Measurements from ENCODE around the gene EXD3. TPM values are rescaled to one million over a fixed set of nuclear protein-coding genes. Genes with fewer than 3 reads are reported as not detected.

The EXD3 gene
- total RNA-seq, 1 experiment from 2014 or later, result 15.3 TPM

DNA sequence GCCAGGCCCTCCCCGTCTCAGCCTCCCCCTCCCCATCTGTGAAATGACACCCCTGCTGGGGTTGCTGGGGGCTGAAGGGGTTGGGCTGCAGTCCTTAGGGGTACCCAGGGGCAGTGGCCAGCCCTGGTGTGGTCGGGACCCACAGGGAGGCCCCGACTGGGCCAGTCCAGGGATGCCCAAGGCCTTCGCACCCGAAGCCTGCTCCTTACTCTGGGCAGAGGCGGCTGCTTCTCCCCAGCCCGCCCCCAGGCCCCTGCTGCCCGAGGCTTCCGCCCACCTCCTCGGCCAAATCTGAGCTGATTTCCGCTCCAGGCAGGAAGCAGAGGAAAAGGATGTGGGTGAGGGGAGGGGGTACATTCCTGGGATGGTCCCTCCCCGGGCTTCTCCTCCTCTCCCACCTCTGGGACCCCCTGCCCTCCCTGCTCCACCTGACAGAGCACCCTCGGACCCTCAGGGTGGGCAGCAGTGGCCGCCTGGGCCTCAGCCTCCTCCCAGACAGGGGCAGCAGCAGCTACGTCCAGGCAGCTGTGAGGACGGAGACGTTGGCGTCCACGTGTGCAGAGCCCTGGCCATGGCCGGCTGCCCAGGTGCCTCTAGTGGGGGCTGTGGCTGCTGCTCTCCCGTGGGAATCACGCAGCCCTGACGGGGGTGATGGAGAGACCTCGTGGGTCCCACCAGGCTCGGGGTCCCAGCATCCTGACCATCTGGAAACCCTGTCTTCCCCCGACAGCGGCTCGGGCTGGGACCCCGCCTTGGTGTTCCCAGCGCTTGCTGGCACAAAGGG, 116.7 kb downstream of the EXD3 start:
- no peak overlapping the region for H3K4me2 ChIP-seq (ENCODE audit: insufficient read depth, insufficient read length, low read length)
- H3K79me2 ChIP-seq (ENCODE audit: insufficient read depth, low read length), result no peaks in the 10 kb centered on the region
- H3K23ac ChIP-seq (ENCODE audit: insufficient read length, low read depth, low read length), result no peak overlapping the region
- H3K4me1 ChIP-seq (ENCODE audit: insufficient read depth, low read length), result no peaks in the 10 kb centered on the region; the same call in 1 of the 2 replicates
- H2AK5ac ChIP-seq (ENCODE audit: insufficient read length, low read length), result no peak overlapping the region
- Mint-ChIP-seq H3K27me3 (ENCODE audit: low read depth) (peaks cover 11% of the 10 kb centered on the region), H3K36me3 (ENCODE audit: insufficient read depth in 1 of 3, low read depth in 3 of 3) (no peaks in the 10 kb centered on the region), H3K4me1 (peaks cover 9 to 37% of the 10 kb centered on the region in 2 experiments), H3K27ac (no peak overlapping the region; a peak in 1 of 7 replicates), H3K4me3 (no peak overlapping the region), H3K9me3 (no peaks in the 10 kb centered on the region; a peak in 1 of 5 replicates)
- H3K79me1 ChIP-seq (ENCODE audit: insufficient read depth, low read depth, low read length, poor library complexity, severe bottlenecking), result no peaks in the 10 kb centered on the region
- no peak overlapping the region for H4K5ac ChIP-seq (ENCODE audit: insufficient read length, low read depth, low read length)
- no peaks in the 10 kb centered on the region for H3K9me3 ChIP-seq (ENCODE audit: control insufficient read depth, low read depth, low read length)
- no peak overlapping the region for H2BK12ac ChIP-seq (ENCODE audit: insufficient read length, low read depth, low read length)
- H3K56ac ChIP-seq (ENCODE audit: insufficient read length, low read depth, low read length), result no peak overlapping the region
- TF ChIP-seq, protein P1, sequence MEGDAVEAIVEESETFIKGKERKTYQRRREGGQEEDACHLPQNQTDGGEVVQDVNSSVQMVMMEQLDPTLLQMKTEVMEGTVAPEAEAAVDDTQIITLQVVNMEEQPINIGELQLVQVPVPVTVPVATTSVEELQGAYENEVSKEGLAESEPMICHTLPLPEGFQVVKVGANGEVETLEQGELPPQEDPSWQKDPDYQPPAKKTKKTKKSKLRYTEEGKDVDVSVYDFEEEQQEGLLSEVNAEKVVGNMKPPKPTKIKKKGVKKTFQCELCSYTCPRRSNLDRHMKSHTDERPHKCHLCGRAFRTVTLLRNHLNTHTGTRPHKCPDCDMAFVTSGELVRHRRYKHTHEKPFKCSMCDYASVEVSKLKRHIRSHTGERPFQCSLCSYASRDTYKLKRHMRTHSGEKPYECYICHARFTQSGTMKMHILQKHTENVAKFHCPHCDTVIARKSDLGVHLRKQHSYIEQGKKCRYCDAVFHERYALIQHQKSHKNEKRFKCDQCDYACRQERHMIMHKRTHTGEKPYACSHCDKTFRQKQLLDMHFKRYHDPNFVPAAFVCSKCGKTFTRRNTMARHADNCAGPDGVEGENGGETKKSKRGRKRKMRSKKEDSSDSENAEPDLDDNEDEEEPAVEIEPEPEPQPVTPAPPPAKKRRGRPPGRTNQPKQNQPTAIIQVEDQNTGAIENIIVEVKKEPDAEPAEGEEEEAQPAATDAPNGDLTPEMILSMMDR (conservative IDR thresholded peaks at IDR 0.05), result no peak
- H3K14ac ChIP-seq (ENCODE audit: insufficient read depth, low read length), result no peak overlapping the region
- no peak overlapping the region for H3K18ac ChIP-seq (ENCODE audit: insufficient read length, low read depth, low read length)
- H3K23me2 ChIP-seq (ENCODE audit: insufficient read length, low read depth, low read length, poor library complexity, severe bottlenecking), result no peaks in the 10 kb centered on the region
- H2BK15ac ChIP-seq (ENCODE audit: low read depth, low read length), result no peak overlapping the region
- H2AFZ ChIP-seq (ENCODE audit: low read length), result no peak overlapping the region
- no peaks in the 10 kb centered on the region; the same call in 1 of the 2 replicates for H3K27me3 ChIP-seq (ENCODE audit: insufficient read depth, low read length)
- H4K8ac ChIP-seq (replicated peaks; ENCODE audit: insufficient read length, low read depth, low read length), result no peak overlapping the region
- no peak overlapping the region for H3T11ph ChIP-seq (ENCODE audit: low read length)
- H2BK20ac ChIP-seq (ENCODE audit: low read depth, low read length, poor library complexity, severe bottlenecking), result no peak overlapping the region
- H3K4ac ChIP-seq (ENCODE audit: low read depth, low read length), result no peak overlapping the region
- no peak overlapping the region for H3K27ac ChIP-seq (ENCODE audit: insufficient read length, low read depth, low read length)
- H4K91ac ChIP-seq (ENCODE audit: insufficient read length, low read depth, low read length), result no peak overlapping the region
- no peak overlapping the region for H3K9ac ChIP-seq (ENCODE audit: extremely low read depth, insufficient read length, low read length)
- no CpG with 5 or more reads among the region's 30 CpGs for WGBS (ENCODE audit: extremely low coverage, insufficient read length, low lambda C conversion rate)
- no peak overlapping the region for H2BK5ac ChIP-seq (ENCODE audit: insufficient read length, low read length)
- H4K20me1 ChIP-seq (ENCODE audit: control insufficient read depth, insufficient read depth, insufficient read length), result no peaks in the 10 kb centered on the region
- H2BK120ac ChIP-seq (ENCODE audit: low read depth, low read length, poor library complexity, severe bottlenecking), result no peak overlapping the region
- DNase-seq, result peak; percentile 38
